K562 (cell line): Measurements from ENCODE around the gene PSMD14. TPM values are rescaled to one million over a fixed set of nuclear protein-coding genes. Genes with fewer than 3 reads are reported as not detected.

Experiments used
- ATAC-seq: fragments of 200-7000 bp; cut with Tn5 transposase; 3 replicates; pipeline ENCODE4 v1.9.1; 2020; ENCODE audit warnings: moderate library complexity
- BruUV-seq: library from RNA; stranded (reverse); fragments of 400-500 nt; replicated peaks from 2 replicates; lab custom pipeline; 2021; lab: Mats Ljungman, UMichigan
- CTCF ChIA-PET: fragments of 300-600 bp; formaldehyde crosslinking; extraction: SDS; loops from one replicate; lab custom pipeline; 2021; ENCODE audit warnings: low intra/inter-chr PET ratio; lab: Yijun Ruan, JAX
- POLR2A ChIA-PET: fragments of 300-600, 350-650 bp; sonication (Branson Sonifier 250); formaldehyde crosslinking; extraction: SDS; loops from one replicate; lab custom pipeline; 2021; ENCODE audit warnings: antibody characterized with exemption, inconsistent platforms; lab: Yijun Ruan, JAX
- DNase-seq, 4 experiments: peaks; one replicate each; pipeline versions ENCODE4 v3.0.0 to v3.0.0-alpha.2; 2011 to 2018; ENCODE audit warnings: low spot score in 3 of 4, mixed read lengths in 3 of 4; ENCODE audit errors: extremely low read depth in 1 of 4
- FAIRE-seq: peaks from 2 replicates; lab custom pipeline; 2011; peaks lifted over from hg19 to GRCh38; lab: Jason Lieb, UNC
- H2AFZ ChIP-seq: 2 replicates; pipeline ENCODE4 v1.6.0; 2011; ENCODE audit warnings: low read depth, low read length, control low read depth, inconsistent platforms
- H3K27ac ChIP-seq: fragments of 200-600 bp; 3 replicates; pipeline ENCODE4 v1.8.0; 2011; ENCODE audit warnings: low read depth, mild to moderate bottlenecking, control low read depth, inconsistent platforms, low read length, moderate library complexity, mixed read lengths; ENCODE audit errors: extremely low read depth
- H3K27me3 ChIP-seq, 2 experiments: fragments of 300-600 bp in 1 of 2; 2 replicates in 1 of 2; 3 replicates in 1 of 2; pipeline versions ENCODE4 v1.6.0 to v1.8.0; 2011; ENCODE audit warnings: inconsistent platforms in 2 of 2, low read length in 2 of 2, mild to moderate bottlenecking in 1 of 2, mixed read lengths in 1 of 2, moderate library complexity in 1 of 2; ENCODE audit not compliant: control insufficient read depth in 2 of 2, insufficient read depth in 2 of 2
- H3K36me3 ChIP-seq: fragments of 300-600 bp; 3 replicates; pipeline ENCODE4 v1.8.0; 2011; ENCODE audit warnings: mild to moderate bottlenecking, low read length, inconsistent platforms; ENCODE audit not compliant: control insufficient read depth, insufficient read depth
- H3K4me1 ChIP-seq, 2 experiments: fragments of 200-600 bp in 1 of 2; replicated peaks in 1 of 2; 2 replicates in 1 of 2; 3 replicates in 1 of 2; pipeline versions ENCODE4 v1.5.1 to v1.8.0; 2011; ENCODE audit warnings: inconsistent platforms in 2 of 2, low read length in 2 of 2, mild to moderate bottlenecking in 1 of 2, mixed read lengths in 1 of 2, moderate library complexity in 1 of 2; ENCODE audit not compliant: control insufficient read depth in 2 of 2, insufficient read depth in 2 of 2
- H3K4me2 ChIP-seq: 2 replicates; pipeline ENCODE4 v1.6.1; 2011; ENCODE audit warnings: low read length, control low read depth, inconsistent platforms, mixed read lengths; ENCODE audit not compliant: insufficient read depth
- H3K4me3 ChIP-seq: fragments of 200-600 bp; sonication (generic), shearing (Covaris generic); 2 replicates; pipeline ENCODE4 v1.5.1; 2016; ENCODE audit warnings: control low read depth, inconsistent platforms
- H3K79me2 ChIP-seq: fragments of 200-600 bp; 3 replicates; pipeline ENCODE4 v1.8.0; 2011; ENCODE audit warnings: low read length, inconsistent platforms; ENCODE audit not compliant: control insufficient read depth, insufficient read depth
- H3K9ac ChIP-seq, 2 experiments: 2 replicates each; pipeline versions ENCODE4 v1.6.0 to v1.6.1; 2011; ENCODE audit warnings: low read depth in 2 of 2, low read length in 2 of 2, control low read depth in 1 of 2, inconsistent platforms in 1 of 2, mild to moderate bottlenecking in 1 of 2, mixed read lengths in 1 of 2; ENCODE audit not compliant: insufficient read depth in 1 of 2
- H3K9me1 ChIP-seq: one replicate; pipeline ENCODE4 v1.6.0; 2011; ENCODE audit warnings: inconsistent platforms, mild to moderate bottlenecking, low read length, moderate library complexity; ENCODE audit not compliant: control insufficient read depth, insufficient read depth
- H3K9me3 ChIP-seq: replicated peaks from 2 replicates; pipeline ENCODE4 v1.5.1; 2011; ENCODE audit warnings: low read depth, low read length, inconsistent platforms; ENCODE audit not compliant: control insufficient read depth, insufficient read depth
- H4K20me1 ChIP-seq: replicated peaks from 2 replicates; pipeline ENCODE4 v1.6.1; 2011; ENCODE audit warnings: low read length, inconsistent platforms, mixed read lengths; ENCODE audit not compliant: control insufficient read depth, insufficient read depth
- ASH1L ChIP-seq: fragments of 450-650 bp; IDR thresholded peaks from 2 replicates; pipeline ENCODE4 v1.6.1; 2018; ENCODE audit warnings: borderline replicate concordance, mild to moderate bottlenecking, low read depth; ENCODE audit not compliant: partially characterized antibody
- EWSR1 ChIP-seq: fragments of 450-650 bp; IDR thresholded peaks from 2 replicates; pipeline ENCODE4 v1.6.1; 2018; ENCODE audit warnings: borderline replicate concordance, mild to moderate bottlenecking, low read depth, moderate library complexity; ENCODE audit not compliant: partially characterized antibody
- FOXK1 ChIP-seq: sonication (generic); formaldehyde crosslinking; IDR thresholded peaks from 2 replicates; pipeline ENCODE4 v1.8.0; 2022; ENCODE audit warnings: missing genetic modification reagents, mild to moderate bottlenecking, borderline replicate concordance
- MEIS2 ChIP-seq: fragments of 450-650 bp; IDR thresholded peaks from 2 replicates; pipeline ENCODE4 v1.6.1; 2014; ENCODE audit warnings: mild to moderate bottlenecking; ENCODE audit not compliant: partially characterized antibody
- NFXL1 ChIP-seq: fragments of 450-650 bp; formaldehyde crosslinking; IDR thresholded peaks from 2 replicates; pipeline ENCODE4 v1.4.0; 2021; ENCODE audit warnings: mild to moderate bottlenecking
- ZNF324 ChIP-seq: fragments of 250-450 bp; sonication (Bioruptor Pico); IDR thresholded peaks from 2 replicates; pipeline ENCODE4 v1.4.0; 2020; ENCODE audit warnings: mild to moderate bottlenecking
- WGBS: fragments of 100-300 bp; shearing (Covaris generic); methylation state at CpG from one replicate; pipeline ENCODE4 v1.1.6; 2016; ENCODE audit warnings: low coverage, mixed read lengths; ENCODE audit not compliant: insufficient coverage; ENCODE audit errors: missing lambda C conversion rate; 5-methylcytosine and 5-hydroxymethylcytosine counted together
- in situ Hi-C: fragments of 300-500 bp; cut with MboI; formaldehyde crosslinking; loops from 4 replicates; pipeline ENCODE4 v1.15.0; 2018; ENCODE audit warnings: inconsistent platforms, mixed read lengths
- intact Hi-C: fragments of 100-400 bp; cut with micrococcal nuclease; formaldehyde crosslinking; loops from 2 replicates; pipeline ENCODE4 v1.14.2; 2022
- polyA plus RNA-seq, 8 experiments: library from polyadenylated mRNA; depleted of rRNA in 4 of 8; stranded (reverse) in 5 of 8; unstranded in 3 of 8; fragments of >200 nt; fragmentation: Nextera tagmentation in 2 of 8; fragmentation: Illumina TruSeq in 1 of 8; extraction: Ambion mirVana in 2 of 8; extraction: Trizol in 1 of 8; gene quantifications; 2 replicates each; pipeline versions ENCODE4 v1.2.1 to v1.2.3, GENCODE V29; 2011 to 2014; ENCODE audit warnings: inconsistent platforms in 1 of 8, missing spikeins in 1 of 8
- total RNA-seq, 7 experiments: library from RNA; depleted of rRNA in 6 of 7; stranded (reverse); fragments of >200 nt in 6 of 7; fragmentation: Illumina TruSeq in 2 of 7; extraction: Trizol in 2 of 7; gene quantifications; 2 replicates each; pipeline versions ENCODE4 v1.2.1 to v1.2.3, GENCODE V29; 2011 to 2021; ENCODE audit warnings: low replicate concordance in 1 of 7
- TF ChIP-seq, protein P1 (sequence below): IDR thresholded peaks from 2 replicates; pipeline ENCODE4 v1.6.1; 2016; ENCODE audit warnings: missing genetic modification characterization, missing compliant biosample characterization
- TF ChIP-seq, protein P2 (sequence below): fragments of 450-650 bp; formaldehyde crosslinking; IDR thresholded peaks from 2 replicates; pipeline ENCODE4 v1.4.0; 2020; ENCODE audit warnings: mild to moderate bottlenecking, moderate library complexity
- TF ChIP-seq, protein P3 (sequence below): fragments of 450-650 bp; conservative IDR thresholded peaks from 2 replicates; pipeline ENCODE4 v1.6.1; 2016; ENCODE audit warnings: missing genetic modification characterization, low read depth, mild to moderate bottlenecking, missing compliant biosample characterization, moderate library complexity
- TF ChIP-seq, protein P4 (sequence below), 2 experiments: fragments of 450-650 bp in 1 of 2; IDR thresholded peaks; 2 replicates each; pipeline ENCODE4 v1.6.1; 2011 to 2017; ENCODE audit warnings: low read depth in 2 of 2, antibody characterized with exemption in 1 of 2, borderline replicate concordance in 1 of 2, low read length in 1 of 2, mild to moderate bottlenecking in 1 of 2, mixed read lengths in 1 of 2; ENCODE audit not compliant: control insufficient read depth in 1 of 2

The PSMD14 gene
- total and polyA plus RNA-seq, 9 of the 15 experiments (the other 6 are each of a cell fraction or from before 2014, with no cell fraction given): 151 to 515 (median 228) TPM

DNA sequence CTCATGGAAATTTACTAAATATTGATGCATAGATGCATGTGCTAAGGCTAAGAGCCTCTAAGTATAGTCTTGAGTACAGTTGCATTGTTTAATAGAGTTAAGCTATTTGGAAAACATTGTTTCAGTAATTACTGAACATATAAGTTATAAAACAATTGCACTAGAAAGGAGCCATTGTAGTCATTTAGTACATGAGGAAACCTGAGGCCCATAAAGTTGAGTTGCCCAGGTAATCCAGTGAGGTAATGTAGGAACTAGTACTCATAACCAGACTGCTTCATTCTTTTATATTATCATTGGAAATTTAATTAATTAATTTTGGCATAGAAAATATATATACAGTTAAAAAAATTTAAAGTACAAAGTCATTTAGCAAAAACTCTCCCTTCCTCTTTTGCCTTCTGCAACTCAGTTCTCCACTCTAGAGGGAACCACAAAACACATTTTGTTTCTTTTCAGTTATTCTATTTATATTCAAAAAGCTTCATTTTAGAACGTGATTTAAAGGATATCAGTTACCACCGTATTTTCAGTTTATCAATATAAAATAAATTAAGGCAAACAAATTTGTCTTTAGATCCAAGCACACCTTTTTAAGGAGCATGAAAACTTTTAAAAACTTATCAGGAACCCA is 80.0 kb downstream of the PSMD14 start:
- Histone ChIP-seq H3K27ac (no peak overlapping the region), H3K4me3 (no peak overlapping the region), H3K27me3 (no peaks in the 10 kb centered on the region), H3K4me2 (no peak overlapping the region), H3K9ac (no peak overlapping the region), H2AFZ (no peak overlapping the region), H4K20me1 (no peaks in the 10 kb centered on the region), H3K36me3 (peaks cover 82% of the 10 kb centered on the region), H3K9me1 (no peaks in the 10 kb centered on the region), H3K4me1 (no peaks in the 10 kb centered on the region), H3K79me2 (no peaks in the 10 kb centered on the region; the same call in 2 of the 3 replicates), H3K9me3 (no peaks in the 10 kb centered on the region)
- ATAC-seq (no peak), FAIRE-seq (no peak), DNase-seq (no peak)
- in situ Hi-C loops (no loop called here), intact Hi-C loops (no loop called here)
- TF ChIP-seq FOXK1 (CRISPR knock-in tag) (no peak), MEIS2 (no peak), ASH1L (no peak), EWSR1 (no peak), NFXL1 (CRISPR knock-in tag) (no peak), ZNF324 (no peak)
- TF ChIP-seq, protein P1, sequence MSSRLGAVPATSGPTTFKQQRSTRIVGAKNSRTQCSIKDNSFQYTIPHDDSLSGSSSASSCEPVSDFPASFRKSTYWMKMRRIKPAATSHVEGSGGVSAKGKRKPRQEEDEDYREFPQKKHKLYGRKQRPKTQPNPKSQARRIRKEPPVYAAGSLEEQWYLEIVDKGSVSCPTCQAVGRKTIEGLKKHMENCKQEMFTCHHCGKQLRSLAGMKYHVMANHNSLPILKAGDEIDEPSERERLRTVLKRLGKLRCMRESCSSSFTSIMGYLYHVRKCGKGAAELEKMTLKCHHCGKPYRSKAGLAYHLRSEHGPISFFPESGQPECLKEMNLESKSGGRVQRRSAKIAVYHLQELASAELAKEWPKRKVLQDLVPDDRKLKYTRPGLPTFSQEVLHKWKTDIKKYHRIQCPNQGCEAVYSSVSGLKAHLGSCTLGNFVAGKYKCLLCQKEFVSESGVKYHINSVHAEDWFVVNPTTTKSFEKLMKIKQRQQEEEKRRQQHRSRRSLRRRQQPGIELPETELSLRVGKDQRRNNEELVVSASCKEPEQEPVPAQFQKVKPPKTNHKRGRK (tag): no peak
- TF ChIP-seq, protein P2, sequence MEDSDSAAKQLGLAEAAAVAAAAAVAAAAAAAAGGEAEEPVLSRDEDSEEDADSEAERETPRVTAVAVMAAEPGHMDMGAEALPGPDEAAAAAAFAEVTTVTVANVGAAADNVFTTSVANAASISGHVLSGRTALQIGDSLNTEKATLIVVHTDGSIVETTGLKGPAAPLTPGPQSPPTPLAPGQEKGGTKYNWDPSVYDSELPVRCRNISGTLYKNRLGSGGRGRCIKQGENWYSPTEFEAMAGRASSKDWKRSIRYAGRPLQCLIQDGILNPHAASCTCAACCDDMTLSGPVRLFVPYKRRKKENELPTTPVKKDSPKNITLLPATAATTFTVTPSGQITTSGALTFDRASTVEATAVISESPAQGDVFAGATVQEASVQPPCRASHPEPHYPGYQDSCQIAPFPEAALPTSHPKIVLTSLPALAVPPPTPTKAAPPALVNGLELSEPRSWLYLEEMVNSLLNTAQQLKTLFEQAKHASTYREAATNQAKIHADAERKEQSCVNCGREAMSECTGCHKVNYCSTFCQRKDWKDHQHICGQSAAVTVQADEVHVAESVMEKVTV (CRISPR knock-in tag): no peak
- TF ChIP-seq, protein P3, sequence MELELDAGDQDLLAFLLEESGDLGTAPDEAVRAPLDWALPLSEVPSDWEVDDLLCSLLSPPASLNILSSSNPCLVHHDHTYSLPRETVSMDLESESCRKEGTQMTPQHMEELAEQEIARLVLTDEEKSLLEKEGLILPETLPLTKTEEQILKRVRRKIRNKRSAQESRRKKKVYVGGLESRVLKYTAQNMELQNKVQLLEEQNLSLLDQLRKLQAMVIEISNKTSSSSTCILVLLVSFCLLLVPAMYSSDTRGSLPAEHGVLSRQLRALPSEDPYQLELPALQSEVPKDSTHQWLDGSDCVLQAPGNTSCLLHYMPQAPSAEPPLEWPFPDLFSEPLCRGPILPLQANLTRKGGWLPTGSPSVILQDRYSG (tag): no peak
- TF ChIP-seq, protein P4, sequence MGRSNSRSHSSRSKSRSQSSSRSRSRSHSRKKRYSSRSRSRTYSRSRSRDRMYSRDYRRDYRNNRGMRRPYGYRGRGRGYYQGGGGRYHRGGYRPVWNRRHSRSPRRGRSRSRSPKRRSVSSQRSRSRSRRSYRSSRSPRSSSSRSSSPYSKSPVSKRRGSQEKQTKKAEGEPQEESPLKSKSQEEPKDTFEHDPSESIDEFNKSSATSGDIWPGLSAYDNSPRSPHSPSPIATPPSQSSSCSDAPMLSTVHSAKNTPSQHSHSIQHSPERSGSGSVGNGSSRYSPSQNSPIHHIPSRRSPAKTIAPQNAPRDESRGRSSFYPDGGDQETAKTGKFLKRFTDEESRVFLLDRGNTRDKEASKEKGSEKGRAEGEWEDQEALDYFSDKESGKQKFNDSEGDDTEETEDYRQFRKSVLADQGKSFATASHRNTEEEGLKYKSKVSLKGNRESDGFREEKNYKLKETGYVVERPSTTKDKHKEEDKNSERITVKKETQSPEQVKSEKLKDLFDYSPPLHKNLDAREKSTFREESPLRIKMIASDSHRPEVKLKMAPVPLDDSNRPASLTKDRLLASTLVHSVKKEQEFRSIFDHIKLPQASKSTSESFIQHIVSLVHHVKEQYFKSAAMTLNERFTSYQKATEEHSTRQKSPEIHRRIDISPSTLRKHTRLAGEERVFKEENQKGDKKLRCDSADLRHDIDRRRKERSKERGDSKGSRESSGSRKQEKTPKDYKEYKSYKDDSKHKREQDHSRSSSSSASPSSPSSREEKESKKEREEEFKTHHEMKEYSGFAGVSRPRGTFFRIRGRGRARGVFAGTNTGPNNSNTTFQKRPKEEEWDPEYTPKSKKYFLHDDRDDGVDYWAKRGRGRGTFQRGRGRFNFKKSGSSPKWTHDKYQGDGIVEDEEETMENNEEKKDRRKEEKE (IDR thresholded peaks at IDR 0.05; ENCODE audit: borderline replicate concordance in 1 of 2, control insufficient read depth in 1 of 2, low read depth in 2 of 2, low read length in 1 of 2): no peak
- POLR2A ChIA-PET: interaction anchor here (1.2 kb wide), 1 partner anchor 9 kb away, joined by 3 read pairs; no protein-coding TSS in a partner anchor
- no TSS peak for BruUV-seq
- CTCF ChIA-PET: no interaction called here
- WGBS: 87% methylated on average over 2 of the region's 2 CpGs
